Measurements from ENCODE around the gene DSE. TPM values are rescaled to one million over a fixed set of nuclear protein-coding genes. Genes with fewer than 3 reads are reported as not detected.

Gene DSE
- total RNA-seq, 1 experiment from 2014 or later: 43.3 TPM

DNA sequence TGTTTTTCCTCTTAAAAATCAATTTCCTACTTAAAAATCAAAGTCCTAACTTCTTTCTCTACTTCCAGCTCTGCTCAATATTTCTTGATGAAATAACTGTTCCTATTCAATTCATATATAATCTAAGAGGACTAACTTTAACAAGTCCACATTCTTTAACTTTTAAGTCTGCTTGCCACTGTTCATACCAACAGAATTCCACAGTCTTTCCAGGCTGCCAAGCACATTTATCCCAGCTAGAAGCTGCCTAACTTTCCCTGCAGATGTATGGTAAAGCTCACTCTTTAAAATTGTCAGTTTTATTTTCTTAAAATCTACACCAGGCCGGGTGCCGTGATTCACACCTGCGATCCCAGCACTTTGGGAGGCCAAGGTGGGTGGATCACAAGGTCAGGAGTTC is 102.0 kb downstream of the DSE start:
- no TSS peak for BruUV-seq (replicated peaks)

DNA sequence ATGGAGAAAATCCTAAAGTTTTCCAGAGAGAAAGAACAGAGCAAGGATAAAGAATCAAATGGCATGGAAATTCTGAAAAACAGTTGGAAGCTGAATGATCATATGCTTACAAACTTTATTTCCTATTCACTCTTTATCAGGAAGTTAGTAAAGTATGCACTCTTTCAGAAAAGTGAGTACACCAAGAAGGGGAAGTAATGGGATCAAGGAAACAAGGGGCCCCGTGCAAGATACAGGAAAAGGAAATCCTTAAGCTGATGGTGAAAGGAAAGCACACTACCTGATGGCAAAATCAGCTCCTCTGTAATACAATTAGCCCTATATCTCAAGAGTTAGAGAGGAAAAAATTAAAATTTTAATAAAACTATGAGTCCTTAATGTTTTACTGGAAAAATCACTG is 104.4 kb downstream of the DSE start:
- no peaks in the 10 kb centered on the region for H3K9me2 ChIP-seq (ENCODE audit: insufficient read depth)
- H3K27ac ChIP-seq: no peak overlapping the region
- intact Hi-C loops (cut with micrococcal nuclease; ENCODE audit: unreplicated experiment): no loop called here
- ChIA-PET POLR2A (ENCODE audit: unreplicated experiment) (no interaction called here), CTCF (no interaction called here)
- H3K4me1 ChIP-seq (replicated peaks; ENCODE audit: insufficient read depth): no peaks in the 10 kb centered on the region
- no peak overlapping the region for H3K4me3 ChIP-seq
- no peaks in the 10 kb centered on the region for H3K9me3 ChIP-seq (ENCODE audit: insufficient read depth, low read depth)
- no peak overlapping the region for H2AFZ ChIP-seq
- TF ChIP-seq, protein P1, sequence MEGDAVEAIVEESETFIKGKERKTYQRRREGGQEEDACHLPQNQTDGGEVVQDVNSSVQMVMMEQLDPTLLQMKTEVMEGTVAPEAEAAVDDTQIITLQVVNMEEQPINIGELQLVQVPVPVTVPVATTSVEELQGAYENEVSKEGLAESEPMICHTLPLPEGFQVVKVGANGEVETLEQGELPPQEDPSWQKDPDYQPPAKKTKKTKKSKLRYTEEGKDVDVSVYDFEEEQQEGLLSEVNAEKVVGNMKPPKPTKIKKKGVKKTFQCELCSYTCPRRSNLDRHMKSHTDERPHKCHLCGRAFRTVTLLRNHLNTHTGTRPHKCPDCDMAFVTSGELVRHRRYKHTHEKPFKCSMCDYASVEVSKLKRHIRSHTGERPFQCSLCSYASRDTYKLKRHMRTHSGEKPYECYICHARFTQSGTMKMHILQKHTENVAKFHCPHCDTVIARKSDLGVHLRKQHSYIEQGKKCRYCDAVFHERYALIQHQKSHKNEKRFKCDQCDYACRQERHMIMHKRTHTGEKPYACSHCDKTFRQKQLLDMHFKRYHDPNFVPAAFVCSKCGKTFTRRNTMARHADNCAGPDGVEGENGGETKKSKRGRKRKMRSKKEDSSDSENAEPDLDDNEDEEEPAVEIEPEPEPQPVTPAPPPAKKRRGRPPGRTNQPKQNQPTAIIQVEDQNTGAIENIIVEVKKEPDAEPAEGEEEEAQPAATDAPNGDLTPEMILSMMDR (conservative IDR thresholded peaks at IDR 0.05): no peak
- no peak for TF ChIP-seq EZH2 (IDR thresholded peaks at IDR 0.05; ENCODE audit: low read depth)
- H3K4me2 ChIP-seq: no peak overlapping the region
- H4K20me1 ChIP-seq (ENCODE audit: insufficient read depth): no peaks in the 10 kb centered on the region
- no peak for DNase-seq
- no peaks in the 10 kb centered on the region for H3K79me2 ChIP-seq (ENCODE audit: low read depth)
- no TSS peak for BruUV-seq (replicated peaks)
- no peaks in the 10 kb centered on the region for H3F3A ChIP-seq (ENCODE audit: insufficient read depth, low read depth)
- H3K36me3 ChIP-seq (ENCODE audit: low read depth): no peaks in the 10 kb centered on the region
- no peaks in the 10 kb centered on the region for H3K27me3 ChIP-seq (ENCODE audit: insufficient read depth, low read depth)

More for the DNA sequence above, 102.0 kb downstream of the DSE start:
- intact Hi-C loops (cut with micrococcal nuclease; ENCODE audit: unreplicated experiment): no loop called here
- Histone ChIP-seq H3F3A (ENCODE audit: insufficient read depth, low read depth) (no peaks in the 10 kb centered on the region), H2AFZ (no peak overlapping the region), H3K27me3 (ENCODE audit: insufficient read depth, low read depth) (no peaks in the 10 kb centered on the region), H3K4me3 (no peak overlapping the region), H3K9me3 (ENCODE audit: insufficient read depth, low read depth) (no peaks in the 10 kb centered on the region), H3K36me3 (ENCODE audit: low read depth) (no peaks in the 10 kb centered on the region), H3K4me2 (no peak overlapping the region), H3K9me2 (ENCODE audit: insufficient read depth) (no peaks in the 10 kb centered on the region), H3K79me2 (ENCODE audit: low read depth) (no peaks in the 10 kb centered on the region), H3K4me1 (replicated peaks; ENCODE audit: insufficient read depth) (no peaks in the 10 kb centered on the region), H3K27ac (no peak overlapping the region), H4K20me1 (ENCODE audit: insufficient read depth) (no peaks in the 10 kb centered on the region)
- POLR2A ChIA-PET (ENCODE audit: unreplicated experiment): no interaction called here
- TF ChIP-seq EZH2 (IDR thresholded peaks at IDR 0.05; ENCODE audit: low read depth): no peak
- TF ChIP-seq, protein P1 (conservative IDR thresholded peaks at IDR 0.05): no peak
- CTCF ChIA-PET: no interaction called here
- no peak for DNase-seq

DNA sequence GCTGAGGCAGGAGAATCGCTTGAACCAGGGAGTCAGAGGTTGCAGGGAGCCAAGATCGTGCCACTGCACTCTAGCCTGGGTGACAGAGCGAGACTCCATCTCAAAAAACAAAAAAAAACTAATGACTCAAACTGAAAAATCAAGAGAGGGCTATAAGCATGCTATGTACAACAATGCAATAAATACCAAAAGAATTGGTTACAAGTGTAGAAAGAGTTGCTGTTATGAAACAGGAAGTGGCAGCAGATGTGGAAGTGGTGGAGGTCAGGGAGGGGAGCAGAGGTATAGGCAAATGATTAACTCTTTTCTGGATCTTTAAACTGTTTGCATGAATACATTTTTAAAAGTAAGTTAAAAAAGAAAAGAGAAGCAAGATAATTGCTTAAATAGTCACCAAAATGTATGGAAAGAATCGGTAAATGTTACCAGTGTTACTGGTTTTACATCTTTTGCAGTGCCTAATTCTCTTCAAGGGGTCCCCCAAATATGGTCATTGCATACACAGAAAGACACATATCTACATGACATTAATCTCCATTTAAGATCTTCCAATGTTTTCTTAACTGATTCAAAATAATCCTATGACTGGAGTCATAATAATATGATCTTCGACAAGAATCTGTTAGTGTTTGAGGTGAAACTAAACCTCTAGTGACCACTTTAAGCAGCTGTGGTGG is 105.4 kb downstream of the DSE start:
- ChIA-PET CTCF (no interaction called here), POLR2A (ENCODE audit: unreplicated experiment) (no interaction called here)
- Histone ChIP-seq H3K27ac (no peak overlapping the region), H3K9me2 (ENCODE audit: insufficient read depth) (no peaks in the 10 kb centered on the region), H3K4me1 (replicated peaks; ENCODE audit: insufficient read depth) (no peaks in the 10 kb centered on the region), H3K27me3 (ENCODE audit: insufficient read depth, low read depth) (no peaks in the 10 kb centered on the region), H3K36me3 (ENCODE audit: low read depth) (no peaks in the 10 kb centered on the region), H4K20me1 (ENCODE audit: insufficient read depth) (no peaks in the 10 kb centered on the region), H3K79me2 (ENCODE audit: low read depth) (no peaks in the 10 kb centered on the region), H3K4me3 (no peak overlapping the region), H3K4me2 (no peak overlapping the region), H2AFZ (no peak overlapping the region), H3K9me3 (ENCODE audit: insufficient read depth, low read depth) (no peaks in the 10 kb centered on the region), H3F3A (ENCODE audit: insufficient read depth, low read depth) (no peaks in the 10 kb centered on the region)
- TF ChIP-seq EZH2 (IDR thresholded peaks at IDR 0.05; ENCODE audit: low read depth): no peak
- TF ChIP-seq, protein P1 (conservative IDR thresholded peaks at IDR 0.05): no peak
- no TSS peak for BruUV-seq (replicated peaks)
- intact Hi-C loops (cut with micrococcal nuclease; ENCODE audit: unreplicated experiment): no loop called here
- no peak for DNase-seq

Data from PC-9 (cell line).